ENCODE measurements around the gene FAM186B.

GRCh38 chr12:49548481-49548821 is 57.0 kb downstream of the FAM186B start:
- TF ChIP-seq CTCF (IDR thresholded peaks at IDR 0.05) (no peak), POLR2A (IDR thresholded peaks at IDR 0.05) (no peak)

Data from right lobe of liver (tissue), 4 donors.